Upper lobe of left lung (tissue), 6 donors: Measurements from ENCODE around the gene PDF. TPM values are rescaled to one million over a fixed set of nuclear protein-coding genes. Genes with fewer than 3 reads are reported as not detected.

Experiments
- ATAC-seq, 2 donors: fragments of 200-7000 bp; cut with Tn5 transposase; one replicate each; pipeline ENCODE4 v1.9.1; 2022; ENCODE audit warnings: mild to moderate bottlenecking in 2 of 2, moderate library complexity in 2 of 2; ENCODE audit not compliant: low FRiP score in 2 of 2
- DNase-seq, 2 donors: peaks; one replicate each; pipeline ENCODE4 v3.0.0-alpha.2; 2019 to 2020
- H3K27ac ChIP-seq, 4 donors: fragments of 200-600 bp; sonication (generic); one replicate each; pipeline ENCODE4 v1.5.1; 2016 to 2019
- H3K27me3 ChIP-seq, 4 donors: fragments of 200-600 bp; sonication (generic); one replicate each; pipeline ENCODE4 v1.5.1; 2017 to 2019
- H3K36me3 ChIP-seq, 4 donors: fragments of 200-600 bp; sonication (generic); one replicate each; pipeline ENCODE4 v1.5.1; 2016 to 2019
- H3K4me1 ChIP-seq, 4 donors: fragments of 200-600 bp; sonication (generic); one replicate each; pipeline ENCODE4 v1.5.1; 2018 to 2019
- H3K4me3 ChIP-seq, 4 donors: fragments of 200-600 bp; sonication (generic); one replicate each; pipeline ENCODE4 v1.5.1; 2017 to 2019; ENCODE audit warnings: mild to moderate bottlenecking in 2 of 4, moderate library complexity in 1 of 4
- H3K9me3 ChIP-seq, 4 donors: fragments of 200-600 bp; sonication (generic); one replicate each; pipeline ENCODE4 v1.5.1; 2018 to 2019
- CTCF ChIP-seq, 6 experiments: fragments of 450-650 bp in 4 of 6; fragments of 200-600 bp in 2 of 6; sonication (generic) in 2 of 6; IDR thresholded peaks; one replicate each; pipeline ENCODE4 v1.5.1; 2016 to 2019; ENCODE audit warnings: antibody characterized with exemption in 6 of 6
- EP300 ChIP-seq, 4 donors: sonication (generic); formaldehyde crosslinking; IDR thresholded peaks; one replicate each; pipeline ENCODE4 v1.5.1; 2017; ENCODE audit warnings: antibody characterized with exemption in 4 of 4, control low read depth in 2 of 4
- POLR2A ChIP-seq, 4 donors: fragments of 450-650 bp; IDR thresholded peaks; one replicate each; pipeline ENCODE4 v1.5.1; 2016 to 2017; ENCODE audit warnings: antibody characterized with exemption in 4 of 4, mild to moderate bottlenecking in 2 of 4
- POLR2AphosphoS5 ChIP-seq, 2 donors: sonication (generic); formaldehyde crosslinking; IDR thresholded peaks; one replicate each; pipeline ENCODE4 v1.5.1; 2017; ENCODE audit warnings: antibody characterized with exemption in 2 of 2
- whole genome bisulfite sequencing, 2 donors: methylation state at CpG; one replicate each; pipeline ENCODE4 v1.1.5; 2017 to 2018; 5-methylcytosine and 5-hydroxymethylcytosine counted together
- total RNA-seq, 6 donors: library from RNA; depleted of rRNA in 4 of 6; stranded (reverse); fragments of >200 nt in 4 of 6; gene quantifications; one replicate each; pipeline versions ENCODE4 v1.1.0 to v1.2.1, GENCODE V29; 2016 to 2021
- donor health status: DM: no; HTN: no; CAD: no; lungs with moderate emphysema.
- donor health status: DM: no; HTN: yes; CAD: no; lungs with severe emphysema.

Gene PDF
- total RNA-seq, 6 donors from 2014 or later: 6.9 to 22.0 (median 13.5) TPM

GRCh38 chr16:69334696-69335095, 4.3 kb upstream of the PDF start:
- Histone ChIP-seq H3K9me3 (no peaks in the 10 kb centered on the region), H3K4me3 (no peak overlapping the region), H3K36me3 (peaks cover 2 to 48% (median 33%) of the 10 kb centered on the region in 4 donors), H3K27me3 (no peaks in the 10 kb centered on the region), H3K4me1 (peaks cover 19 to 31% (median 23%) of the 10 kb centered on the region in 4 donors), H3K27ac (no peak overlapping the region)
- no peak for TF ChIP-seq POLR2A (IDR thresholded peaks at IDR 0.05)
- TF ChIP-seq POLR2AphosphoS5 (IDR thresholded peaks at IDR 0.05): no peak
- no peak for TF ChIP-seq EP300 (IDR thresholded peaks at IDR 0.05)
- no peak for TF ChIP-seq CTCF (IDR thresholded peaks at IDR 0.05)
- WGBS, 2 donors: 96 to 97% methylated on average over 9 of the region's 9 CpGs
- no peak for ATAC-seq
- DNase-seq: no peak

- TF ChIP-seq POLR2A (IDR thresholded peaks at IDR 0.05) (no peak), EP300 (IDR thresholded peaks at IDR 0.05) (no peak), POLR2AphosphoS5 (IDR thresholded peaks at IDR 0.05) (no peak), CTCF (IDR thresholded peaks at IDR 0.05) (no peak)
- Histone ChIP-seq H3K27me3 (no peaks in the 10 kb centered on the region), H3K9me3 (no peaks in the 10 kb centered on the region), H3K36me3 (peaks cover 2 to 64% (median 32%) of the 10 kb centered on the region in 4 donors), H3K4me1 (peaks cover 25 to 56% (median 27%) of the 10 kb centered on the region in 4 donors), H3K4me3 (peak overlapping the region; percentile 91 to 99 (median 96)), H3K27ac (peak overlapping the region; percentile 85 to 94 (median 89))
- ATAC-seq (peak; percentile 19 to 44), DNase-seq (peak in 1 of 2 donors; percentile 58)
- 11 to 23% methylated on average over 22 to 31 of the region's 77 CpGs for WGBS, 2 donors
Measured at GRCh38 chr16:69329369-69330285, 761 bp downstream of the PDF start.

- no peaks in the 10 kb centered on the region for H3K27me3 ChIP-seq
- H3K4me1 ChIP-seq: peaks cover 25 to 63% (median 31%) of the 10 kb centered on the region in 4 donors
- peak overlapping the region in 3 of 4 donors; percentile 95 to 99 (median 98) for H3K4me3 ChIP-seq
- no peaks in the 10 kb centered on the region for H3K9me3 ChIP-seq
- H3K27ac ChIP-seq: peak overlapping the region; percentile 19 to 42 (median 27)
- H3K36me3 ChIP-seq: peaks cover 2 to 64% (median 30%) of the 10 kb centered on the region in 4 donors
- 54 to 58% methylated on average over 7 to 10 of the region's 10 CpGs for WGBS, 2 donors
- no peak for ATAC-seq
- TF ChIP-seq POLR2AphosphoS5 (IDR thresholded peaks at IDR 0.05) (no peak), POLR2A (IDR thresholded peaks at IDR 0.05) (no peak), CTCF (IDR thresholded peaks at IDR 0.05) (no peak)
- peak in 1 of 2 donors; percentile 64 for DNase-seq
Measured at GRCh38 chr16:69328854-69329316, 1.5 kb downstream of the PDF start.

GRCh38 chr16:69327585-69328310, 2.6 kb downstream of the PDF start:
- Histone ChIP-seq H3K4me3 (no peak overlapping the region), H3K9me3 (no peaks in the 10 kb centered on the region), H3K27me3 (no peaks in the 10 kb centered on the region), H3K36me3 (peaks cover 8 to 65% (median 32%) of the 10 kb centered on the region in 4 donors), H3K27ac (peak overlapping the region in 1 of 4 donors; percentile 24), H3K4me1 (peaks cover 25 to 64% (median 31%) of the 10 kb centered on the region in 4 donors)
- TF ChIP-seq POLR2AphosphoS5 (IDR thresholded peaks at IDR 0.05): no peak
- TF ChIP-seq POLR2A (IDR thresholded peaks at IDR 0.05): no peak
- TF ChIP-seq EP300 (IDR thresholded peaks at IDR 0.05): no peak
- no peak for TF ChIP-seq CTCF (IDR thresholded peaks at IDR 0.05)
- ATAC-seq: no peak
- WGBS, 2 donors: 91 to 95% methylated on average over 14 of the region's 14 CpGs
- no peak for DNase-seq
